SK-N-MC (cell line): ENCODE data around the gene GPS1.
"Not testable (repeated sequence)": the region's sequence is repeated elsewhere in the genome, so short reads cannot be mapped to it uniquely, and the experiment has no call there.

ENCODE experiments used
- DNase-seq: peaks from one replicate; pipeline ENCODE4 v3.0.0-alpha.2; 2011; ENCODE audit warnings: low read depth, low spot score
- H3K27ac ChIP-seq: fragments of 200-600 bp; sonication (generic); 2 replicates; pipeline ENCODE4 v1.5.1; 2016; ENCODE audit warnings: mixed run types
- H3K36me3 ChIP-seq: fragments of 200-600 bp; sonication (generic); 2 replicates; pipeline ENCODE4 v1.6.1; 2017; ENCODE audit warnings: antibody characterized with exemption, low read length, mixed read lengths; ENCODE audit not compliant: insufficient read depth
- H3K4me3 ChIP-seq: fragments of 200-600 bp; sonication (generic); 2 replicates; pipeline ENCODE4 v1.5.1; 2016
- H3K9ac ChIP-seq: fragments of 200-600 bp; sonication (generic); 2 replicates; pipeline ENCODE4 v1.8.0; 2017; ENCODE audit warnings: mixed run types, mixed read lengths; ENCODE audit not compliant: insufficient read length
- H3K9me3 ChIP-seq: fragments of 200-600 bp; sonication (generic); 2 replicates; pipeline ENCODE4 v1.6.1; 2017; ENCODE audit warnings: low read depth, mild to moderate bottlenecking, antibody characterized with exemption, low read length, moderate library complexity, mixed read lengths
- EZH2 ChIP-seq: fragments of 200-600 bp; sonication (generic); IDR thresholded peaks from one replicate; pipeline ENCODE4 v1.6.1; 2017; ENCODE audit warnings: antibody characterized with exemption
- FOXP2 ChIP-seq: optimal IDR thresholded peaks from 2 replicates; pipeline ENCODE3; 2011; ENCODE audit warnings: mild to moderate bottlenecking, moderate library complexity; ENCODE audit not compliant: insufficient read depth; ENCODE audit errors: extremely low read length, control extremely low read depth
- POLR2AphosphoS5 ChIP-seq: IDR thresholded peaks from 2 replicates; pipeline ENCODE4 v1.6.1; 2012; ENCODE audit warnings: mild to moderate bottlenecking, low read depth, low read length, borderline replicate concordance

GPS1 gene

DNA sequence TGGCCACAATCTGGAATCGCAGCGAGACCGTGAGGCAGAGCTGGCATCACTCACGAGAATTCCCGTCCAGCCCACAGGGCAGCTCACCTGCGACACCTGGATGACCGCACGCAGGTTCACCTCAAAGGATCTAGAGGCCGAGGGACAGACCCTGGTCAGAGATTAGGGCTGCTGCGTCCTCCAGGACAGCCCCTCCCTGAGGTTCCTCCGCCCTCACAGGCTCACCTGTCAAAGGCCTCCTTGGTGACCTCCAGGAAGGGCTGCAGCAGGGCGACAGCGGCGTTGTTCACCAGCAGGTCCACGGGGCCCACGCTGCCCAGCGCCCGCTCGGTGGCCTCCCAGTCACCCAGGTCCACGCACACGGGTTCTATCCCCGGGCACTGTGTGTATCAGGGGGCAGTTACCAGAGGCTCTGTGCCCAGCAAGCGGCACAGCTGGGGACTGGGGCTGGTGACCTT lies 15.0 kb upstream of the GPS1 start:
- H3K9me3 ChIP-seq = no peaks in the 10 kb centered on the region

DNA sequence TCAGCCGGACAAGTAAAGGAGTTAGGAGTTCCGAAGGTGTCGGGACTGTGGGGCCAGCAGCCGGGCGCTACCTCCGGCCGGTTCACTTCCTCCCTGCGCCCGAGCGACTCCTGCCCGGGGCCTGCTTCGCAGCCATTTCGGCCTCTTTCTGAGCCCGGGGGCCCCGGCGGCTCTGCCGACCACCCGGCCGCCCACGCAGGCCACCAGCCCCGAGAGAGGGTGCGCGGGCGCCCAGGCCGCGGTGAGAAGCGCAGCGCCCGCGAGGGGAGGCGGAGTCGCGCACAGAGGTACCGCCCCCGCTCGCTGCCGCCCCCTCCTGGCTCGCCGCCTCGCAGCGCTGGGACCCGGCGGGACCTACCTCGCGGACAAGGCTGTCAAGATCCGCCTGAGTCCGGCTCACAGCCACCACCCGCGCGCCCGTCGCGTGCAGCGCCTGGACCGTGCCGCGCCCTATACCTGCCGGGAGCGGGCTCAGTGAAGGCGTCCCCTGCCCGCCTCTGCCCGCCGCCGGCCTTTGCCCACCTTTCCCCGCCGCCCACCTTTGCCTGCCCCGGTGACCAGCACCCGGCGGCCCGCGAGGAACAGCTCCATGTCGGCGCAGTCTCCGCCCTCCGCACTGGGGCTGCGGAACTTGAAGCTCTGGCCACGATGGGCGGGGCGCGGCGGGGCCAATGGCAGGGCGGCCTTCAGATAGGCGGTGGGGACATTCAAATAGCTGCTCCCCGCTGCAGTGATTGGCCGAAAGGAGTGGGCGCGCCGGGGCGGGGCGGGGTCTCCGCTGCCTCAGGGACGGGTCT lies 14.4 kb upstream of the GPS1 start, which contains the start of gene DCXR:
DCXR (minus strand) TSS at position 606 of the 797 bp plus-strand sequence; CDS start at position 591, 15 bp downstream.
- DNase-seq = peak; percentile 62
- TF ChIP-seq POLR2AphosphoS5 (peak; percentile 93), EZH2 (no peak), FOXP2 (no peak)
- Histone ChIP-seq H3K4me3 (peak within 1 kb of the TSS; percentile 95), H3K36me3 (no peaks in the 10 kb centered on the region), H3K27ac (peak within 1 kb of the TSS; percentile 85), H3K9ac (peak within 1 kb of the TSS; percentile 91), H3K9me3 (no peaks in the 10 kb centered on the region)

More for the DNA sequence above, 15.0 kb upstream of the GPS1 start:
- Histone ChIP-seq H3K27ac (no peak overlapping the region), H3K9ac (peak overlapping the region; percentile 91), H3K36me3 (no peaks in the 10 kb centered on the region), H3K4me3 (peak overlapping the region; percentile 95)
- TF ChIP-seq FOXP2 (no peak), POLR2AphosphoS5 (no peak), EZH2 (no peak)
- DNase-seq = no peak

DNA sequence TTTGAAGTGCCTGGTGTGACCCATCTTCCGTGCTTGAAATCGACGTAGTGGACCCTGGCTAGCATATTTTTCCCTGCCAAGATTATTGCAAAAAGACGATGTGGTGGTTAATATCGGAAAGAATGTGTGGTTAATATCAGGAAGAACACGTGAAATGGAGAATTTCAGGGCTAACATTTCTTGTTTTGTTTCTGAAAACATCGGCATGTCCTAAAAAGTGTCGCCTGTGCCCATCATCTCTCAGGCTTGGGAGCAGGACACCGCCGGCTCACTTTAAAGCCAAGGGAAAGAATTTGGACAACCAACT lies 13.9 kb upstream of the GPS1 start:
- 0 out of 2 replicates have a peak overlapping the region, but pooled peaks have one; percentile 39 for H3K27ac ChIP-seq
- H3K9me3 ChIP-seq = no peaks in the 10 kb centered on the region
- peak overlapping the region; percentile 95 for H3K4me3 ChIP-seq
- peak overlapping the region; percentile 57 for H3K9ac ChIP-seq
- TF ChIP-seq EZH2 (no peak), FOXP2 (no peak), POLR2AphosphoS5 (no peak)
- no peak for DNase-seq
- no peaks in the 10 kb centered on the region for H3K36me3 ChIP-seq

- H3K27ac ChIP-seq, H3K9me3 ChIP-seq, H3K36me3 ChIP-seq, DNase-seq, H3K9ac ChIP-seq, H3K4me3 ChIP-seq: not testable (repeated sequence)
These were observed 12.8 kb upstream of the GPS1 start for GRCh38 chr17:82038796-82039409.

- H3K4me3 ChIP-seq = no peak overlapping the region
- no peak overlapping the region for H3K9ac ChIP-seq
- no peaks in the 10 kb centered on the region for H3K9me3 ChIP-seq
- no peak for DNase-seq
- H3K27ac ChIP-seq = no peak overlapping the region
- H3K36me3 ChIP-seq = no peaks in the 10 kb centered on the region
- TF ChIP-seq FOXP2 (no peak), POLR2AphosphoS5 (no peak), EZH2 (no peak)
These were observed 11.9 kb upstream of the GPS1 start for GRCh38 chr17:82039695-82040299.

DNA sequence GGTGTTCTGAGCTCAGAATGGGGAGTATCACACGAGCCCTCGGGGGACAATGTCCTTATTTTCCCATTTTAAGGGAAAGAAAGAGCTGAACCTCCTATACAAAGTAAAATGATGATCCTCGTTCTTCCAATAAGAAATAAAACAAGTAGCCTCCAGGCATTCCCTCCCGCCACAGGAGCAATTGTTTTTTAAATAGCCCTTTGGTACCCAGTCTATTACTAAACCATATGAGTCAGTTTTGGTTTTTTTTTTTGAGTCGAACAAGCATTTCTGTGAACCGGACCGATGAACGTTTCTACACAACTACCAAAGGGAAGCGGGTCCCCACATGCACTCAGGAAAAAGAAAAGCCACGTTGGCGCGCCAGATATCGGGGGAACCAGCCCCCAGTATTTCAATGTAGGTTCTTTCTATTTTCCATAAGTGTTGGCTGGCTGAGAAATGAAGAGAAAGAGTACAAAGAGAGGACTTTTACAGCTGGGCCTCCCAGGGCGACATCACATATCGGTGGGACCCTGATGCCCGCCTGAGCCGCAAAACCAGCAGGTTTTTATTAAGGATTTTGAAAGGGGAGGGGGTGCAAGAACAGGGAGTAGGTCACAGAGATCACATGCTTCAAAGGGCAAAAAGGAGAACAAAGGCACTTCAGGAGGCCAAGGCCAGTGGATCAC lies 10.4 kb upstream of the GPS1 start:
- TF ChIP-seq FOXP2 (no peak), EZH2 (no peak), POLR2AphosphoS5 (no peak)
- no peaks in the 10 kb centered on the region for H3K36me3 ChIP-seq
- H3K9me3 ChIP-seq = no peaks in the 10 kb centered on the region
- H3K9ac ChIP-seq = no peak overlapping the region
- DNase-seq = no peak
- H3K4me3 ChIP-seq = no peak overlapping the region
- no peak overlapping the region; the same call in 1 of the 2 replicates for H3K27ac ChIP-seq

DNA sequence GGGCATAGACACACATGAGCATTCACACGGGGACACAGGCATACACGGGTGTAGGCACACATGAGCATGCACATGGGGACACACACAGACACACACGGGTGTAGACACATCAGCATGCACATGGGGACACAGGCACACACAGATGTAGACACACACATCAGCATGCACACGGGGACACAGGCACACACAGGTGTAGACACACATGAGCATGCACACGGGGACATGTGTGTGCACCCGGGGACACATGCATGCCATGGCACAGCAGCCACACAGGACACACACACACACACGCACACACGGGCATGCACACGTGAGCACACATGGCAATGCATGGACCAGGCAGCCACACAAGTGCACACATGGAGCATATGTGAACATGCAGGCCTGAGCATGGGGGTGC lies 9.0 kb upstream of the GPS1 start:
- no peaks in the 10 kb centered on the region for H3K9me3 ChIP-seq
- H3K27ac ChIP-seq = no peak overlapping the region

GRCh38 chr17:82043507-82043906 lies 8.2 kb upstream of the GPS1 start:
- Histone ChIP-seq H3K9me3 (no peaks in the 10 kb centered on the region), H3K36me3 (no peaks in the 10 kb centered on the region; the same call in 1 of the 2 replicates), H3K9ac (no peak overlapping the region), H3K27ac (no peak overlapping the region), H3K4me3 (no peak overlapping the region)
- no peak for DNase-seq
- TF ChIP-seq FOXP2 (no peak), EZH2 (no peak), POLR2AphosphoS5 (no peak)

More for the DNA sequence above, 9.0 kb upstream of the GPS1 start:
- no peak overlapping the region for H3K9ac ChIP-seq
- no peak overlapping the region for H3K4me3 ChIP-seq
- no peak for DNase-seq
- TF ChIP-seq EZH2 (no peak), POLR2AphosphoS5 (no peak), FOXP2 (no peak)
- no peaks in the 10 kb centered on the region; the same call in 1 of the 2 replicates for H3K36me3 ChIP-seq
